HG02970 (cell line): Measurements from ENCODE around the gene CHST2.

Experiments
- ATAC-seq: cut with Tn5 transposase; IDR thresholded peaks from one replicate; pipeline ENCODE4 v1.9.1; 2021; ENCODE audit warnings: mild to moderate bottlenecking, moderate library complexity, moderate number of reproducible peaks; ENCODE audit not compliant: unreplicated experiment, low FRiP score

CHST2 gene

DNA sequence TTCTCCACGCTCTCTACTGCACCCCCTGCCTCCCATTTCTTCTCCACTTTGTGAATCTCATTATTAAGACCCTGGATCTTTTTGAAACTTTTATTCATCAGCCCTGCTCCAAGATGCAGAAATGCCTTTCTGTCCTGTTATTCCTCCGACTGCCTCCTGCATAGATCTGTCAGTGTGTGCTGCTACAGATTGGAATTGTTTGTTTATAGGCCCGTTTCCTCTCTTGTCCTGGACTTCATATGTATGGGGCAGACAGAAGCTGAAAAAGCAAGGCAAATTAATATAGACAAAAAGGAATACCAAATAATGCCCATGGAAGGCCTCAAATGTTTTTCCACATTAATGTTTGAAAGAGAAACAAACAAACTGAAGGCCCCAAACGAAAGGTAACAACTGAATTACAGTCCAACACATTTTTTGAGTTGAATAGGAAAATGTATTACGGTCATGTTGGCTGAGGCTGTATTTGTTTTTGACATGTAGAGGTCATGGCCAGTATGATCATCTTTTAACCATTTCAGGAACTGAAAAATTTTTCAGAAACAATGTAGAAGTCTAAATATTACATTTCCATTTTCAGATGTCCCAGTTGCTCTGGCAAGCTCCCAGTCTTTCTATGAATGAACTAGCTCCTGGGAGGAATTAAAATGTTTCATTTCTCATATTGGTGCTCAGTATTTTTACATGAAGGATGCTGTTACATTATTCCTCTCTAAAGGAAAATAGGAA lies 8.8 kb downstream of the CHST2 start:
- ATAC-seq = no peak

- no peak for ATAC-seq
Measured at GRCh38 chr3:143132246-143132980, 12.8 kb downstream of the CHST2 start.

DNA sequence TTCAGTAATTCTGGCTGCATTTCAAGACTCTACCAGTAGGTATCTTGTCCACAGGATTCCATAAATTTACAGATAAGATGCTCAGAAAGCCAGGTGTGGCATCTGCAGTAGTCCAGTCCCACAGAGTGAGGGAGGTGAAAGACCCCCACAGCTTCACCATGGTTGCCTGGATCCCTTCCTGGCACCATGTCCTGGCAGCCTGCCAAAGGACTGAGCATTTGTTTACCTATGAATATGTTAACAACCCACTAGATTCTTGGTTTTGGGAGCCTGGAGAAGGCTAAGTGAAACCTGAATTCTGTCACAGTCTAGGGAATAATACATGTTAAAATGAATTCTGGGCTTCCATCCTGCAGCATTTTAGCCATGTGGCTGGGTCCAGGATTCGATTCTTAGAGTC lies 14.9 kb downstream of the CHST2 start:
- no peak for ATAC-seq

- ATAC-seq = no peak
Measured at GRCh38 chr3:143135150-143135549, 15.6 kb downstream of the CHST2 start.

DNA sequence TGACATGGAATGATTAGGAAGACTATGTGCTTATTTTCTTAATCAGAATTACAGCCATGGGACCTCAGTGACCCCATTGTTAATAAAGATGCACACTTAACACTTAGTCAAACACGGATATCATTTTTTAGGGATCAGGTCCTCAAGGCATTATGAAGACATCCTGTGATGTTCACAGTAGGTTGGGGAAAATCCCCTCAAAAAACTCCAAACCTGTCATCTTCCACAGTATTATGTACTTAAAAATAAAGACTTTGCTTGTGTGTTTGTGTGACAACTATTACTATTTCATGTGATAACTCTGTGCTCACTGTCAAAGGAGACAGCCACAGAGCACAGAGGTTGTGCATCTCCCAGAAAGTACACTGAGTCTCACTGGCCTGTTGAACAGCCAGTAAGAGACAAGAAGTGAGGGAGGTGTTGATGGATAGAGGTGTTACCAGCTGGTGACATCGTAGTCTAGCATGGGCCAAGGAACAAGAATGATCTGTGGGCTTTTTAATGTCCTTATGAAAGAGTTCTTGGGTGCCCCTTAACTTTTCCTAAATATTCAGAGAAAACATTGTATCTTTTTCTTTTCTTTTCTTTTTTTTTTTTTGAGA lies 18.0 kb downstream of the CHST2 start:
- no peak for ATAC-seq

GRCh38 chr3:143138953-143139352 lies 19.4 kb downstream of the CHST2 start:
- no peak for ATAC-seq

DNA sequence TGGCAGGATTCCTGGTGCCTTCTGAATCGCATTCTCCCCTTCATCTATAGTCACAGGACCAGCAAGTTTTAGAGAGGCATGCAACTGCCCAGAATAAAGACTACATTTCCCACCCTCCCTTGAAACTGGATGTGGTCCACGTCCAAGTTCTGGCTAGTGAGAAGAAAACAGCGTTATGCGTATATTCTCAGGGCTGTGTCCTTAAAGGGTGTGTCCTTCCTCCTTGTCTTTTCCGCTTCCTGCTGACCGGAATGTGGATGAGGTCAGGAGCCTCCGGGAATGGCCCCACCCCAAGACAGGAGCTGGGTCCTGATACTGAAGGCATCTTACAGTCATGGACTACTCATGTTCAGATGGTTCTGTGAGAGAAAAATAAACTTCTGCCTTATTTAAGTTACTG lies 20.2 kb downstream of the CHST2 start:
- no peak for ATAC-seq

DNA sequence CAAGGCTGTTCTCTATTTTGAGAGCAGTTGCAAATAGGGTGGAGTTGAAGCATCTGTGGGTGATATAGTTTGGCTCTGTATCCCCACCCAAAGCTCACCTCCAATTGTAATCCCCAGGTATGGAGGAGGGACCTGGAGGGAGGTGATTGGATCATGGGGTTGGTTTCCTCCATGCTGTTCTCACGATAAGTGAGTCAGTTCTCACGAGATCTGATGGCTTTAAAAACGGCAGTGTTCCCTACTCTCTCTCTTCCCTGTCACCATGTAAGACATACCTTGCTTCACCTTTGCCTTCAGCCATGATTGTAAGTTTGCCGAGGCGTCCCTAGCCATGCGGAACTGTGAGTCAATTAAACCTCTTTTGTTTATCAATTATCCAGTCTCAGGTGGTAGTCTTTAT lies 21.0 kb downstream of the CHST2 start:
- no peak for ATAC-seq

GRCh38 chr3:143142354-143142753 lies 22.8 kb downstream of the CHST2 start:
- no peak for ATAC-seq

- ATAC-seq = no peak
Measured at GRCh38 chr3:143145906-143146305, 26.3 kb downstream of the CHST2 start.

DNA sequence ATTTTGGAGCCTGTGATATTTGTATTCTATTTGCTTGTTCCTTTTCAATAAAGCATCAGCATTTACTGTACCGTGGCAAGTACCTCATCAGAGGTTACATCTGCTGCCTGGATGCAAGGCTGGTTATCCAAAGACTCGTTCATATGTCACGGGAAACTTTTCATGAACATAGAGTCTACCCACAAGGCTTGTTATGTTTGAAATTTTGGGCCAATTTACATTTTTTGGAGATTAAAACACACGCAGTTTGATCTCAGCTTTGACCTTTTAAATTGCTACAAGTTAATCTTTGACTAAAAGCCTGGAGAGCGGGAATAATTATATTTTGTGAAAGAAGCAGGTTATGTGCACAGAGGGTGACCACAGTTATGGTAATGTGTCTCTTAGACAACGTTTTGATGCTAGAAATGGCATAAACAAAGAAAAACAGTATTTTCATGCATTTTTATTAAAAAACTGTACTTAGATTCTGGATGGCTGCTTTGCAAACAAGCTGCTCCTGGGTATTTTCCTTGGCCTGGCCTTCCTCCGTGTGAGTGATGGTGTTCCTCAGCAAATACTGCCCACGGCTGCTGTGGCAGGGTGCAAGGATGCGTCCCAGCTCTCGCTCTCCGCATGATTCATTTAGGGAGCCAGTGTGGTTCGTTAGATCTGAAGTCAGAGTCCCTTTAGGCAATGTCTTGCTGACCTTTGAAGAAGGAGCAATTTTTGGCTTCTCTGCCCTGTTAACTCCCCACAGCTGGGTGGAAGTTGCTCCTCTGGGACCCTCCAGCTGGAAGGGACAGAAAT lies 27.1 kb downstream of the CHST2 start:
- no peak for ATAC-seq

DNA sequence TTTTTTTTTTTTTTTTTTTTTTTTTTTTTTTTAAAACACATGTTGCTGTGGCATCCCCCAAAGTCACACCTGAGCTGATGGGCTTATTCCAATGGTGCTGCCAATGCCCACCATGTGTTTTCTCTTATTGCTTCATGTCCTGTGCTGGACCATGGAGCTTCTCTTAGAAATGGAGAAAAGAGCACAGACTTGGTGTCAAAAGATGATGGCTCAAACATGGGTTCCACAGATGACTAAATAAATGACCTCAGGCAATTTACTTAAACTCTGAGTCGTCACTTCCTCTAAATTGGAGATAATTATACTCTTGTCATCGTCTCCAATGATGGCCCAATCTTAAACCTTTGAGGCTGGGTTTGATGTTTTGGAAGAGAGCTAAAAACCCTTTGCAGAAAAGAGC lies 28.1 kb downstream of the CHST2 start:
- no peak for ATAC-seq

- ATAC-seq = no peak
Measured at GRCh38 chr3:143150071-143150470, 30.5 kb downstream of the CHST2 start.

DNA sequence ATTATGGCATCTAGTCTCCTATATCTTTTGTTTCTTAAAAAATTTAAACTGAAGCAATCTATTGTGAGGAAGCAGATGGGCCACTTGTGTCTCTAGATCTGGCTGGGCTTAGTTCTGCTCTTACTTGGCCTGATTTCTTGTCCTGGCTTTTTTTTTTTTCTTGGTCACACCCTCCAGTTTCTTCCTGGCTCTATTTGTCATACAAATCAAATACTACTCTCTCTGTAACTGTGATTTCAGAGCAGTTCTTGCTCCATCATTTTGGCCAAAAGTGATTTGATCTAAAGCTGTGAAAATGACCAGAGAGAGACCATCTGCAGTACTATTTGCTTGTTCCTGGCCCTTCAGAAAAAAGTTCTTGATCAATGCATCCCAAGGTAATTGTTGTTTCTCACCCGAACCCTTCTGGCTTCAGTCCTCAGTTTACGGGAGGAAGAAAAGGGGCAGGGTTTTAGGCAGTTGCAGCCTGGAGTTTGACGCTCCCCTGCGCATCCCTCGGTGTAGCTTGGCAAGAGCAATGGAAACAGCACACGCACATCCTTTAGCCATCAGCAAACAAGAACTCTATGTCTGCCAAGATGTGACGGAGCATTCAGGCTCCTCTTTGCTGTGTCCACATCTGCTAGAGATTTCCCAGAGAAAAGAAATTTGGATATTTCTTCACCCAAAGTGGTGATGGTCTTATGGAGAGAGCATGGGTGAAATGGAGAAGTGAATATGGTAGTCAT lies 31.6 kb downstream of the CHST2 start:
- ATAC-seq = no peak

DNA sequence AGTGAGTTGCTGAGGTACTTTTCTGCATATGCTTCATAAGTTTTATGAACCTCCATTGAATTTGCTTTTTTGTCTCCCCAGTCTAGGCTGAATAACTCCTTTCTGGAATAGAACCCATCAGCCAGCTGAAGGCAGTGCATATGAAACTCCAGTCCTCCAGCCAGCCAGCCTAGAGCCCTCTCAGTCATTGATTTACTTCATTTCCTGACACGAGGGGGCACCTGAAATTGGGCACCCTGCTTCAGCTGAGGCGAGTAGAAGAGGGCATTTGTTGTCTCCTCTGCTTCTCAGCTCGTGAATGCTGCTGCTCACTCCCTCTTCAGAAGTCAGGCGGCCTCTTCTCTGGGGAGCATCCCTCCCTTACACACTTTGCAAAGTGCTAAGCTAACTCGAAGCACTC lies 32.5 kb downstream of the CHST2 start:
- ATAC-seq = no peak

DNA sequence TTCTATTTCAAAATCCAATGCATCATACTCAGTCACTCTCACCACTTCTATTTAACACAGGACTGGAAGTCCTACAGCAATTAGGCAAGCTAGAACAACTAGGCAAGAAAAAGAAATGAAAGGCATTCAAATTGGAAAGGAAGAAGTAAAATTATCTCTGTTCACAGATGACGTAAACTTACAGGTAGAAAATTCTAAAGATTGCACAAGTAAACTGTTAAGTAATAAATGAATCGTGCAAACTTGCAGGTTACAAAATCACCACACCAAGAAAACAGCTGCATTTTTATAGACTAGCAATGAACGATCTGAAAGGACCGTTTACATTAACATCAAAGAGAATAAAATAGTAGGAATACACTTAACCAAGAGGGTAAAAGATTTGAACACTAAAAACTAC lies 36.2 kb downstream of the CHST2 start:
- ATAC-seq = no peak

GRCh38 chr3:143158014-143158988 lies 38.7 kb downstream of the CHST2 start:
- peak; percentile 64 for ATAC-seq

GRCh38 chr3:143160437-143160836 lies 40.9 kb downstream of the CHST2 start:
- ATAC-seq = no peak

DNA sequence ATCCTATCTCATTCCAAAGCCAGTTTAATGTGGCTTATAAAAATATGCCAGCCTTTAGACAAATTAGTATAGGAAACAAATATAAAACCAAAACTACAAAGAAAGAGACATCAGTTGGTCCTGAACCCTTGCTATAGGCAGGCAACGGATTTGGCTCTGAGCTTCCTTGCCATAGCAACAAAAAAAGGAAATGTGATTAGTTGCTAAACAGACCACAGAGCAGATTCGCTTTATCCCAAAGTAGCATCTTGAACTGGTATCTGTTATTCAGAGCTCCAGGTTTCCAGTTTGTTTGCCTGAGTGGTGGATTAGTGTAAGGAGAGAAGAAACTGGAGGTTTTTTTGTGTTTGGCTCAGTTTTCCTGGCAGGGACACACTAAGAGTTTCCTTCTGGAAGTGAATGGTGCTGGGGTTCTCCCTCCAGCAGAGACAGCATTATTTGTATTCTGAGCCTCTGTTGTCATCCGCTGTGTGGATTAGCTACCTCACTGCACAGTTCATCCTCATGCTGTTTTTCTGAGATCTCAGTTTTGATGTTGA lies 44.1 kb downstream of the CHST2 start:
- ATAC-seq = no peak
